HEK293T (cell line): ENCODE measurements around the gene COBLL1.

Experiments
- CTCF ChIA-PET: fragments of 350-600 bp; formaldehyde crosslinking; extraction: SDS; loops from one replicate; lab custom pipeline; 2021; ENCODE audit warnings: antibody characterized with exemption, inconsistent platforms; lab: Yijun Ruan, JAX
- POLR2A ChIA-PET: fragments of 350-600 bp; formaldehyde crosslinking; extraction: SDS; loops from one replicate; lab custom pipeline; 2020; ENCODE audit warnings: antibody characterized with exemption, inconsistent platforms; lab: Yijun Ruan, JAX
- DNase-seq: peaks from one replicate; pipeline ENCODE4 v3.0.0; 2012; ENCODE audit warnings: mixed read lengths; ENCODE audit errors: extremely low spot score
- ARNT ChIP-seq: fragments of 450-650 bp; IDR thresholded peaks from 2 replicates; pipeline ENCODE4 v1.6.1; 2017; ENCODE audit warnings: mild to moderate bottlenecking
- BHLHE40 ChIP-seq: fragments of 450-650 bp; IDR thresholded peaks from 2 replicates; pipeline ENCODE4 v1.6.1; 2016; ENCODE audit warnings: mild to moderate bottlenecking, moderate library complexity, borderline replicate concordance
- CTBP1 ChIP-seq: fragments of 450-650 bp; IDR thresholded peaks from 2 replicates; pipeline ENCODE4 v1.6.1; 2016; ENCODE audit warnings: borderline replicate concordance
- ELF4 ChIP-seq: fragments of 450-650 bp; IDR thresholded peaks from 2 replicates; pipeline ENCODE4 v1.6.1; 2017; ENCODE audit warnings: antibody characterized with exemption
- FOXA1 ChIP-seq: fragments of 450-650 bp; IDR thresholded peaks from 2 replicates; pipeline ENCODE4 v1.6.1; 2016; ENCODE audit warnings: mild to moderate bottlenecking
- FOXK2 ChIP-seq: fragments of 450-650 bp; IDR thresholded peaks from 2 replicates; pipeline ENCODE4 v1.6.1; 2016; ENCODE audit warnings: mild to moderate bottlenecking
- FOXM1 ChIP-seq: fragments of 450-650 bp; IDR thresholded peaks from 2 replicates; pipeline ENCODE4 v1.6.1; 2017; ENCODE audit warnings: mild to moderate bottlenecking, borderline replicate concordance
- HDGF ChIP-seq: fragments of 450-650 bp; IDR thresholded peaks from 2 replicates; pipeline ENCODE4 v1.6.1; 2017; ENCODE audit warnings: antibody characterized with exemption, borderline replicate concordance
- L3MBTL2 ChIP-seq: fragments of 450-650 bp; conservative IDR thresholded peaks from 2 replicates; pipeline ENCODE4 v1.6.1; 2016; ENCODE audit warnings: mild to moderate bottlenecking
- LEF1 ChIP-seq: fragments of 450-650 bp; IDR thresholded peaks from 2 replicates; pipeline ENCODE4 v1.6.1; 2017; ENCODE audit warnings: mild to moderate bottlenecking, borderline replicate concordance
- NFRKB ChIP-seq: fragments of 450-650 bp; IDR thresholded peaks from 2 replicates; pipeline ENCODE4 v1.6.1; 2016; ENCODE audit warnings: mild to moderate bottlenecking, moderate library complexity
- SP1 ChIP-seq: fragments of 450-650 bp; IDR thresholded peaks from 2 replicates; pipeline ENCODE4 v1.6.1; 2017
- SUZ12 ChIP-seq: fragments of 450-650 bp; IDR thresholded peaks from 2 replicates; pipeline ENCODE4 v1.6.1; 2016; ENCODE audit warnings: mild to moderate bottlenecking
- TARDBP ChIP-seq: fragments of 450-650 bp; IDR thresholded peaks from 2 replicates; pipeline ENCODE4 v1.6.1; 2016
- ZNF384 ChIP-seq: fragments of 450-650 bp; IDR thresholded peaks from 2 replicates; pipeline ENCODE4 v1.6.1; 2016
- TF ChIP-seq, protein P1 (sequence below): fragments of 450-650 bp; IDR thresholded peaks from 2 replicates; pipeline ENCODE4 v1.6.1; 2016

COBLL1 gene

DNA sequence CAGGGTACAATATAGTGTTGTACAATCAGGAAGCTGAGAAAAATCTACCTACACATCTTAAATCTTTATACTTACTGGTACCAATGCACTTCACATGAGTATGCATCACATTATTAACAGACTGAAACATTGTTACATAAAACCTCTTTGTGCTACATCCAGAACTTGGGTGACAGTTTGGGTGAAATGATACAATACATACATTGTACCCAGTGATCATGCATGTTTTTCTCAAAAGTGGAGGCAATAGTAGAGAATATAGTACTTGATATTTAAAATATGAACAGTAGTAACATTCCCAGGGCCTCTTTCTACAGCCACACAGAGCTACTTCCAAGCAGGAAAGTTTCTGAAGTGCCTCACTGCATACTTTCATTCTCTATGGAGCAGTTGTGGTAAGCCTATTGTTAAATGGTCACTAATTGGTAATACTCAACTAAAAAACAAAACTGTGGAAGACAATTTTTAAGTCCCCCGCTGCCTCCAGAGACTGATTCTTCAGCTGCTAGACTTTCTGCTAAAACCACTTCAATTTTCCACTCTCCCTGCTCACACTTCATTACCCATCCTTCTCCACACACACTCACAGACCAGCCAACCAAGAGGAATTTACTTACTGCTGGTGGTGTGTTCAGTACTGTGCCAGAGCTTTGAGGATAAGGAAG is 197.5 kb downstream of the COBLL1 start:
- no peak for DNase-seq
- POLR2A ChIA-PET = no interaction called here
- TF ChIP-seq TARDBP (no peak), FOXM1 (no peak), HDGF (no peak), SUZ12 (no peak), NFRKB (no peak), L3MBTL2 (no peak)
- CTCF ChIA-PET = no interaction called here

DNA sequence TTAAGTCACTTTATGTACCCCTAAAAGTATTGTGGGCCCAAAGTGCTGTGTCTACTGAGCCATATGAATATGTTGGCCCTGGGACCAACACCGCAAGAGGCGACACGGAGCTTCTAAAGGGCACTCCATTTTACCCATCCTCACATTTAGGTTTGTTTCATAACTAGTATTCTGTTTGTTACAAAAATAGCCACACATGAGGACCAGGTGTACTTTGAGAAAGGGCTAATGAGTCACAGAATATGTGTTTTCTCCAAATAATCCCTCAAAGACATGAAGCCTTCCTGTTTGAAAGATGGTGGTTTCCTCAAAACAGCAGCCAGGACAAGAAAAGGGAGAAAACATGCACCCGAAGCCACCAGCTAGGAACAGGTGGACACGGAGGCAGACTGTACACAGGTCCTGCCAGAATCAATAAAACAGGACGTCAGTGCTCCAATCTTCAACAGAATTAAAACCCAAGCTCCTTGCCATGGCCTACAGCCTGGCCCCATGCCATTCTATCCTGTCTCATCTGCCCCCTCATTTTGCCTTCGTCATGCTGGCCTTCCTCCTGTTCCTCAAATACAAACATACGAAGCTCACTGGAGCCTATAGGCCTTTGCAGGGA is 198.6 kb downstream of the COBLL1 start:
- TF ChIP-seq FOXK2 (no peak), SP1 (no peak), LEF1 (no peak), ZNF384 (no peak), ARNT (no peak), FOXA1 (no peak), SUZ12 (no peak), L3MBTL2 (no peak), TARDBP (no peak), NFRKB (no peak), CTBP1 (no peak), BHLHE40 (no peak), ELF4 (no peak), HDGF (no peak), FOXM1 (no peak)
- TF ChIP-seq, protein P1, sequence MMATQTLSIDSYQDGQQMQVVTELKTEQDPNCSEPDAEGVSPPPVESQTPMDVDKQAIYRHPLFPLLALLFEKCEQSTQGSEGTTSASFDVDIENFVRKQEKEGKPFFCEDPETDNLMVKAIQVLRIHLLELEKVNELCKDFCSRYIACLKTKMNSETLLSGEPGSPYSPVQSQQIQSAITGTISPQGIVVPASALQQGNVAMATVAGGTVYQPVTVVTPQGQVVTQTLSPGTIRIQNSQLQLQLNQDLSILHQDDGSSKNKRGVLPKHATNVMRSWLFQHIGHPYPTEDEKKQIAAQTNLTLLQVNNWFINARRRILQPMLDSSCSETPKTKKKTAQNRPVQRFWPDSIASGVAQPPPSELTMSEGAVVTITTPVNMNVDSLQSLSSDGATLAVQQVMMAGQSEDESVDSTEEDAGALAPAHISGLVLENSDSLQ = no peak
- no peak for DNase-seq
- ChIA-PET POLR2A (no interaction called here), CTCF (no interaction called here)

DNA sequence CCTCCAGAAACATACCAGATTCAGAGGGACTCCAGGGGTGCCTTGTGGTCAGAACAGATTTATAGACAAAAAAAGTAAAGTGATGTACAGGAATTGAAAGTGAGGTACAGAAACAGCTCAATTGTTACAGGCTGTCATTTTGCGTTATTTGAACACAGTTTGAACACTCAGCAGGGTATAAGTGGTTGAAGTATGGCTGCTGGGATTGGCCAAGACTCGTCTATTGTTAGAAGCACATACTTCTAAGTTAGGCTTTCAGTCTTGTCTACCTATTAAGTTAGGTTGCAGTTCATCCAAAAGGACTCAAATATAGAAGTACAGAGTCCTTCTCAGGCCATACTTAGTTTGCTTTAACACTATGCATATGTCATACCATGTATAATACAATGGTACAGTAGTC is 199.4 kb downstream of the COBLL1 start:
- no peak for TF ChIP-seq ELF4
- CTCF ChIA-PET = no interaction called here
- POLR2A ChIA-PET = no interaction called here
- no peak for DNase-seq
